Neural progenitor cell (in vitro differentiated cells): ENCODE data around the gene ELL. TPM values are rescaled to one million over a fixed set of nuclear protein-coding genes. Genes with fewer than 3 reads are reported as not detected.

Experiments
- DNase-seq: peaks from one replicate; pipeline ENCODE4 v3.0.0-alpha.2; 2016; ENCODE audit warnings: low spot score
- H2AFZ ChIP-seq: fragments of 200-600 bp; sonication (generic); replicated peaks from 2 replicates; pipeline ENCODE4 v1.6.1; 2016; ENCODE audit warnings: antibody characterized with exemption
- H3F3A ChIP-seq: fragments of 200-600 bp; sonication (generic); 2 replicates; pipeline ENCODE4 v1.6.1; 2016; ENCODE audit warnings: antibody characterized with exemption, low read depth
- H3K27ac ChIP-seq: fragments of 200-600 bp; sonication (generic); 2 replicates; pipeline ENCODE4 v1.5.1; 2016; ENCODE audit warnings: mild to moderate bottlenecking
- H3K27me3 ChIP-seq: fragments of 200-600 bp; sonication (generic); 2 replicates; pipeline ENCODE4 v1.6.1; 2016; ENCODE audit warnings: mild to moderate bottlenecking, moderate library complexity
- H3K36me3 ChIP-seq: fragments of 200-600 bp; sonication (generic); 2 replicates; pipeline ENCODE4 v1.5.1; 2016
- H3K4me1 ChIP-seq: fragments of 200-600 bp; sonication (generic); 2 replicates; pipeline ENCODE4 v1.6.1; 2016; ENCODE audit warnings: mixed run types
- H3K4me2 ChIP-seq: fragments of 200-600 bp; sonication (generic); 2 replicates; pipeline ENCODE4 v1.6.1; 2016
- H3K4me3 ChIP-seq: fragments of 200-600 bp; sonication (generic); 2 replicates; pipeline ENCODE4 v1.5.1; 2016
- H3K79me2 ChIP-seq: fragments of 200-600 bp; sonication (generic); 2 replicates; pipeline ENCODE4 v1.6.1; 2016; ENCODE audit warnings: low read depth
- H3K9ac ChIP-seq: fragments of 200-600 bp; sonication (generic); 2 replicates; pipeline ENCODE4 v1.6.1; 2016
- H3K9me3 ChIP-seq: fragments of 200-600 bp; sonication (generic); 2 replicates; pipeline ENCODE4 v1.5.1; 2016; ENCODE audit warnings: low read depth
- H4K20me1 ChIP-seq: fragments of 200-600 bp; sonication (generic); 2 replicates; pipeline ENCODE4 v1.6.1; 2016; ENCODE audit warnings: low read depth
- H3K27ac Mint-ChIP-seq: 3 replicates; pipeline ENCODE4 v1.8.0; 2021; ENCODE audit warnings: mixed read lengths
- H3K27me3 Mint-ChIP-seq: 2 replicates; pipeline ENCODE4 v1.8.0; 2022; ENCODE audit warnings: low read depth, mild to moderate bottlenecking, inconsistent platforms, moderate library complexity, mixed read lengths; ENCODE audit not compliant: insufficient read depth
- H3K36me3 Mint-ChIP-seq: 3 replicates; pipeline ENCODE4 v1.8.0; 2021; ENCODE audit warnings: mixed read lengths
- H3K4me1 Mint-ChIP-seq: 3 replicates; pipeline ENCODE4 v1.8.0; 2021; ENCODE audit warnings: mixed read lengths
- H3K4me3 Mint-ChIP-seq: 3 replicates; pipeline ENCODE4 v1.8.0; 2021; ENCODE audit warnings: mild to moderate bottlenecking, moderate library complexity, mixed read lengths
- H3K9me3 Mint-ChIP-seq: 3 replicates; pipeline ENCODE4 v1.8.0; 2020; ENCODE audit warnings: mixed read lengths
- EZH2 ChIP-seq: fragments of 200-600 bp; sonication (generic); IDR thresholded peaks from 2 replicates; pipeline ENCODE4 v1.6.1; 2017; ENCODE audit warnings: antibody characterized with exemption, mild to moderate bottlenecking, moderate library complexity
- EZH2phosphoT487 ChIP-seq: fragments of 200-600 bp; sonication (generic); IDR thresholded peaks from 2 replicates; pipeline ENCODE4 v1.6.1; 2017; ENCODE audit warnings: antibody characterized with exemption
- total RNA-seq: library from RNA; depleted of rRNA; stranded (reverse); fragments of >200 nt; gene quantifications from 2 replicates; pipeline ENCODE4 v1.2.3, GENCODE V29; 2015; ENCODE audit warnings: low replicate concordance
- TF ChIP-seq, protein P1 (sequence below): fragments of 200-600 bp; sonication (generic); IDR thresholded peaks from 2 replicates; pipeline ENCODE4 v1.5.1; 2017; ENCODE audit warnings: antibody characterized with exemption, mild to moderate bottlenecking

ELL gene
- total RNA-seq, 1 donor from 2014 or later = 2.9 TPM

DNA sequence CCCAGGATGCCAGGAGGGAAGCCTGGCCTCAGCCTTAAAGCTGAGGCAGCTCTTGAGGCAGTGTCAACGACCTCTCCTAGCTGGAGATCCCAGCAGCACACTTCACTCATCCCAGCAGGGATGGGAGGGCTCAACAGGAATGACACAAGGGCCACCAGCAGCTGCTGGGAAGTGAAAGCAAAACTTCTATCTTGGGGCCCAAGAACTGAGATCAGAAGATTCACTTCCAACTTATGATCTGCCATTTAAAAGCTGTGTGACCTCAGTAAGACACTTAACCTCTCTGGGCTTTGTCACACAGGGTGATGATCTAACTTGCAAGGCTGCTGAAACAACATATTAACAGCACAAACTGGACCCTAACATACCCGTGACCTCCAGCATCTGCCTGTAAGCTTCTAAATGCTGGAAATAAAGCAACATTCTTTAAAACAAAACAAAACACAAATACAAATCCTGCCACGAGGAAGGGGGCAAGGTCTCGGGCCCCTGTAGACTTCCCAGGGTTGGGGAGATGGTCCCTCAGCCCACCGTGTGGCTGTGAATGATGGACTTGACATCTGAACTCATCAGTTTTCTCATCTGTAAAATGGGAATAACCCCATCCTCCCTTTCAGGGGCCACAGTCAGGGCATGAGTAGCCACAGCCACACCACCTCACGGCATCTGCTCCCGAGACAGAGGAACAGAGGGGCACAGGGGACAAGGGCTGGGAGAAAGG is 22.7 kb downstream of the ELL start:
- peaks cover 91% of the 10 kb centered on the region for H4K20me1 ChIP-seq
- no peak overlapping the region for H3K4me3 ChIP-seq
- peaks cover 4% of the 10 kb centered on the region for H3K27me3 Mint-ChIP-seq
- no peak for TF ChIP-seq EZH2phosphoT487
- TF ChIP-seq, protein P1, sequence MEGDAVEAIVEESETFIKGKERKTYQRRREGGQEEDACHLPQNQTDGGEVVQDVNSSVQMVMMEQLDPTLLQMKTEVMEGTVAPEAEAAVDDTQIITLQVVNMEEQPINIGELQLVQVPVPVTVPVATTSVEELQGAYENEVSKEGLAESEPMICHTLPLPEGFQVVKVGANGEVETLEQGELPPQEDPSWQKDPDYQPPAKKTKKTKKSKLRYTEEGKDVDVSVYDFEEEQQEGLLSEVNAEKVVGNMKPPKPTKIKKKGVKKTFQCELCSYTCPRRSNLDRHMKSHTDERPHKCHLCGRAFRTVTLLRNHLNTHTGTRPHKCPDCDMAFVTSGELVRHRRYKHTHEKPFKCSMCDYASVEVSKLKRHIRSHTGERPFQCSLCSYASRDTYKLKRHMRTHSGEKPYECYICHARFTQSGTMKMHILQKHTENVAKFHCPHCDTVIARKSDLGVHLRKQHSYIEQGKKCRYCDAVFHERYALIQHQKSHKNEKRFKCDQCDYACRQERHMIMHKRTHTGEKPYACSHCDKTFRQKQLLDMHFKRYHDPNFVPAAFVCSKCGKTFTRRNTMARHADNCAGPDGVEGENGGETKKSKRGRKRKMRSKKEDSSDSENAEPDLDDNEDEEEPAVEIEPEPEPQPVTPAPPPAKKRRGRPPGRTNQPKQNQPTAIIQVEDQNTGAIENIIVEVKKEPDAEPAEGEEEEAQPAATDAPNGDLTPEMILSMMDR = no peak
- TF ChIP-seq EZH2 = no peak
- DNase-seq = no peak
- peaks cover 35% of the 10 kb centered on the region for H3K79me2 ChIP-seq
- H3K9me3 ChIP-seq = no peaks in the 10 kb centered on the region
- H3K27me3 ChIP-seq = no peaks in the 10 kb centered on the region
- H3K4me1 ChIP-seq = peaks cover 5% of the 10 kb centered on the region
- no peaks in the 10 kb centered on the region for H3K9me3 Mint-ChIP-seq
- H3K4me3 Mint-ChIP-seq = no peak overlapping the region
- no peak overlapping the region for H2AFZ ChIP-seq
- H3F3A ChIP-seq = no peaks in the 10 kb centered on the region
- H3K27ac Mint-ChIP-seq = no peak overlapping the region
- H3K4me1 Mint-ChIP-seq = peaks cover 21% of the 10 kb centered on the region
- no peak overlapping the region for H3K9ac ChIP-seq
- H3K36me3 Mint-ChIP-seq = no peaks in the 10 kb centered on the region
- no peak overlapping the region for H3K4me2 ChIP-seq
- no peak overlapping the region for H3K27ac ChIP-seq
- no peaks in the 10 kb centered on the region for H3K36me3 ChIP-seq

DNA sequence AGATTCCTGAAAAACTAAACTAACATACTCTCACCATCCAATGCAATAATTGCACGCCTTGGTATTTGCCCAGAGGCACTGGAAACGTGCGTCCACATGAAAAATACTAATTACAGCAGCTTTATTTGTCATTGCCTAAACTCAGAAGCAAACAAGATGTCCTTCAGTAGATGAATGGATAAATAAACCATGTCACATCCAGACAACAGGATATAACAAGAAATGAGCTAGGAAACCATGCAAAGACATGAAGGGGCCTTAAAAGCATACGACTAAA is 25.0 kb downstream of the ELL start:
- Mint-ChIP-seq H3K27ac (no peak overlapping the region), H3K27me3 (peaks cover 4% of the 10 kb centered on the region)

DNA sequence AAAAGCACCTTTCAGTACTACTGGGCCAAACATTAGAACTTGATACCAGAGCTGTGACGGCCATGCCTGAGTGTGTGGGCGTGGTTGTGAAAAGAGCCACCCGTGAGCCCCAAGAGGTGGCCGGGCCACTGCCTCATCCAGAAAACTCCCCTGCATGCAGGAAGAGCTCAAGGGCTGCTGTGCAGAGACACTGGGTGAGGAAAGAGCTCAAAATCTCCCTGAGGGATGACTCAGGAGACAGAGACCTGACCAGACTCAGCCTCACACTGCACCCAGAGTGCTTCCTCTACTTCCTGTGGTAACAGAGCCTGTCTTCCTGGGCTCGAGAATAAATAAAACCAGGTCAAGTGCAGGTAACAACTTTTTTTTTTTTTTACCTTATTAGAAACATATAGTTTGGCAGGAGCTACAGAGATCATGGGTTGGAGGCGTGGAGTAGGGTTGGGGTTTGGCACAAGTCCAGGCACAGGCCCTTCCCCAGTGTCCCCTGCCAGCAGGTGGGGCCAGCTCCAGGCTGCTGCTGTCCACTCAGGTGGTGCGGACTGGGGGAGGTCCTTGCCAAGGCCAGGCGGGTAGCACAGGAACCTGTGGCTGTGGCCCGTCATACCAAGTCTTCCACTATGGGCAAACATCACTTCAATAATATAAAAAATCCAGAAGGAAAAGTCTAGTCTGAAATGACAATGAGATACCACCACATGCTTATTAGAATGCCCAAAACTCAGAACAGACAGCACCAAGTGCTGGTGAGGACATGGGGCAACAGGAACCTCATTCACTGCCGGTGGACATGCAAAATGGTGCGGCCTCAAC is 25.5 kb downstream of the ELL start:
- no peaks in the 10 kb centered on the region for H3F3A ChIP-seq
- TF ChIP-seq, protein P1 = no peak
- TF ChIP-seq EZH2phosphoT487 (no peak), EZH2 (no peak)
- H3K9ac ChIP-seq = no peak overlapping the region
- no peak overlapping the region for H3K4me3 ChIP-seq
- H3K27ac Mint-ChIP-seq = no peak overlapping the region
- H3K27me3 Mint-ChIP-seq = peaks cover under 1% of the 10 kb centered on the region
- no peaks in the 10 kb centered on the region for H3K9me3 Mint-ChIP-seq
- peaks cover 93% of the 10 kb centered on the region for H4K20me1 ChIP-seq
- H3K79me2 ChIP-seq = peaks cover 35% of the 10 kb centered on the region
- H3K4me3 Mint-ChIP-seq = no peak overlapping the region
- H3K4me2 ChIP-seq = no peak overlapping the region
- no peak overlapping the region for H2AFZ ChIP-seq
- H3K9me3 ChIP-seq = no peaks in the 10 kb centered on the region
- no peaks in the 10 kb centered on the region for H3K27me3 ChIP-seq
- H3K36me3 ChIP-seq = no peaks in the 10 kb centered on the region
- H3K36me3 Mint-ChIP-seq = no peaks in the 10 kb centered on the region
- peaks cover 32% of the 10 kb centered on the region for H3K4me1 Mint-ChIP-seq
- DNase-seq = no peak
- H3K27ac ChIP-seq = no peak overlapping the region
- peaks cover 5% of the 10 kb centered on the region for H3K4me1 ChIP-seq

More for the DNA sequence above, 25.0 kb downstream of the ELL start:
- Histone ChIP-seq H3F3A (no peaks in the 10 kb centered on the region), H3K27ac (no peak overlapping the region), H3K4me2 (no peak overlapping the region), H3K36me3 (no peaks in the 10 kb centered on the region), H3K4me3 (no peak overlapping the region), H4K20me1 (peaks cover 93% of the 10 kb centered on the region), H3K4me1 (peaks cover 5% of the 10 kb centered on the region), H3K27me3 (no peaks in the 10 kb centered on the region), H2AFZ (no peak overlapping the region), H3K79me2 (peaks cover 35% of the 10 kb centered on the region), H3K9ac (no peak overlapping the region), H3K9me3 (no peaks in the 10 kb centered on the region)
- TF ChIP-seq, protein P1 = no peak
- no peak for TF ChIP-seq EZH2
- no peak for TF ChIP-seq EZH2phosphoT487
- Mint-ChIP-seq H3K36me3 (no peaks in the 10 kb centered on the region), H3K4me1 (peaks cover 30% of the 10 kb centered on the region), H3K4me3 (no peak overlapping the region), H3K9me3 (no peaks in the 10 kb centered on the region)
- no peak for DNase-seq
